ENCODE measurements around the gene GRM7.

Gene GRM7

GRCh38 chr3:7371693-7372572, 511.0 kb downstream of the GRM7 start:
- no peak for TF ChIP-seq CTCF (IDR thresholded peaks at IDR 0.05; ENCODE audit: control insufficient read depth, insufficient read depth, low read depth, low read length, missing control alignments)
- H3K4me3 ChIP-seq (ENCODE audit: control insufficient read depth, low read depth, low read length) = no peak overlapping the region
- no peak for DNase-seq (ENCODE audit: low read depth)

- H3K4me3 ChIP-seq (ENCODE audit: control insufficient read depth, low read depth, low read length) = no peak overlapping the region
- TF ChIP-seq CTCF (IDR thresholded peaks at IDR 0.05; ENCODE audit: control insufficient read depth, insufficient read depth, low read depth, low read length, missing control alignments) = no peak
- no peak for DNase-seq (ENCODE audit: low read depth)
Observed at GRCh38 chr3:7377103-7377502, 516.2 kb downstream of the GRM7 start.

- H3K4me3 ChIP-seq (ENCODE audit: control insufficient read depth, low read depth, low read length) = no peak overlapping the region
- no peak for DNase-seq (ENCODE audit: low read depth)
- no peak for TF ChIP-seq CTCF (IDR thresholded peaks at IDR 0.05; ENCODE audit: control insufficient read depth, insufficient read depth, low read depth, low read length, missing control alignments)
Observed at GRCh38 chr3:7381741-7382140, 520.8 kb downstream of the GRM7 start.

- no peak for TF ChIP-seq CTCF (IDR thresholded peaks at IDR 0.05; ENCODE audit: control insufficient read depth, insufficient read depth, low read depth, low read length, missing control alignments)
- DNase-seq (ENCODE audit: low read depth) = no peak
Observed at GRCh38 chr3:7382293-7383010, 521.5 kb downstream of the GRM7 start.

GRCh38 chr3:7385635-7386034, 524.7 kb downstream of the GRM7 start:
- no peak for DNase-seq (ENCODE audit: low read depth)
- no peak for TF ChIP-seq CTCF (IDR thresholded peaks at IDR 0.05; ENCODE audit: control insufficient read depth, insufficient read depth, low read depth, low read length, missing control alignments)
- H3K4me3 ChIP-seq (ENCODE audit: control insufficient read depth, low read depth, low read length) = no peak overlapping the region

More at GRCh38 chr3:7382293-7383010, 521.5 kb downstream of the GRM7 start:
- no peak overlapping the region for H3K4me3 ChIP-seq (ENCODE audit: control insufficient read depth, low read depth, low read length)

- no peak for TF ChIP-seq CTCF (IDR thresholded peaks at IDR 0.05; ENCODE audit: control insufficient read depth, insufficient read depth, low read depth, low read length, missing control alignments)
- no peak overlapping the region for H3K4me3 ChIP-seq (ENCODE audit: control insufficient read depth, low read depth, low read length)
- DNase-seq (ENCODE audit: low read depth) = no peak
Observed at GRCh38 chr3:7388026-7388425, 527.1 kb downstream of the GRM7 start.
